ENCODE results near the gene TMEM185A.

DNA sequence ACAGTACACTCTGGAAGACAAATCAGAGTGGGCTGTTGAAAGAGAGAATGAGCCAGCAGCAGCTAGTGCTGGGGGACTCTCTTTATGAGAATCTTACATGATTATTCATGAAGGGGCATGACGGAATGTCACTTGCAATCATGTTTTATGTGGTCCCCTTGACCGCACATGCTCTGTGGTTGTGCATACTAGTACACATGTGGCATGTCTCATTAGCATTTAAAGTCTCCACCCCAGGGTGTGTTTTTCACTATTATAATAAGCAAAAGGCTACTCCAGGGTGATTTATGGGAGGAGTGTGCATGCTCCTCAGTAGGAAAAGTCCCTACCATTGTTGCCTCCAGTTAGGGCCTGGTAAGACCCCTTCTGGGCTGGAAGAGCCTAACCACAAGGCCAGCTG lies 49.6 kb upstream of the TMEM185A start:
- TF ChIP-seq EZH2phosphoT487 (IDR thresholded peaks at IDR 0.05; ENCODE audit: borderline replicate concordance) (no peak), EGR1 (IDR thresholded peaks at IDR 0.05; ENCODE audit: low read depth) (no peak), POLR2A (IDR thresholded peaks at IDR 0.05; ENCODE audit: borderline replicate concordance, extremely low read depth, insufficient read depth, insufficient read length) (no peak), YY1 (IDR thresholded peaks at IDR 0.05; ENCODE audit: extremely low read depth, insufficient replicate concordance, low read depth, low read length) (no peak), POLR2AphosphoS5 (IDR thresholded peaks at IDR 0.05; ENCODE audit: low read depth, low read length) (no peak), EZH2 (IDR thresholded peaks at IDR 0.05) (no peak), ZFX (IDR thresholded peaks at IDR 0.05) (no peak)
- TF ChIP-seq, protein P1, sequence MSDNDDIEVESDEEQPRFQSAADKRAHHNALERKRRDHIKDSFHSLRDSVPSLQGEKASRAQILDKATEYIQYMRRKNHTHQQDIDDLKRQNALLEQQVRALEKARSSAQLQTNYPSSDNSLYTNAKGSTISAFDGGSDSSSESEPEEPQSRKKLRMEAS (IDR thresholded peaks at IDR 0.05): no peak
- TF ChIP-seq, protein P2, sequence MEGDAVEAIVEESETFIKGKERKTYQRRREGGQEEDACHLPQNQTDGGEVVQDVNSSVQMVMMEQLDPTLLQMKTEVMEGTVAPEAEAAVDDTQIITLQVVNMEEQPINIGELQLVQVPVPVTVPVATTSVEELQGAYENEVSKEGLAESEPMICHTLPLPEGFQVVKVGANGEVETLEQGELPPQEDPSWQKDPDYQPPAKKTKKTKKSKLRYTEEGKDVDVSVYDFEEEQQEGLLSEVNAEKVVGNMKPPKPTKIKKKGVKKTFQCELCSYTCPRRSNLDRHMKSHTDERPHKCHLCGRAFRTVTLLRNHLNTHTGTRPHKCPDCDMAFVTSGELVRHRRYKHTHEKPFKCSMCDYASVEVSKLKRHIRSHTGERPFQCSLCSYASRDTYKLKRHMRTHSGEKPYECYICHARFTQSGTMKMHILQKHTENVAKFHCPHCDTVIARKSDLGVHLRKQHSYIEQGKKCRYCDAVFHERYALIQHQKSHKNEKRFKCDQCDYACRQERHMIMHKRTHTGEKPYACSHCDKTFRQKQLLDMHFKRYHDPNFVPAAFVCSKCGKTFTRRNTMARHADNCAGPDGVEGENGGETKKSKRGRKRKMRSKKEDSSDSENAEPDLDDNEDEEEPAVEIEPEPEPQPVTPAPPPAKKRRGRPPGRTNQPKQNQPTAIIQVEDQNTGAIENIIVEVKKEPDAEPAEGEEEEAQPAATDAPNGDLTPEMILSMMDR (IDR thresholded peaks at IDR 0.05 in 2 of 3, conservative IDR thresholded peaks at IDR 0.05 in 1 of 3; ENCODE audit: borderline replicate concordance in 1 of 3, insufficient read depth in 1 of 3, low read depth in 2 of 3, low read length in 2 of 3): no peak
